Spleen (tissue), 11 donors: ENCODE data around the gene GUCD1. TPM values are rescaled to one million over a fixed set of nuclear protein-coding genes. Genes with fewer than 3 reads are reported as not detected.
A peak's percentile ranks its signal among the peaks of the same experiment; 100 is the strongest.

Source experiments
- DNase-seq: peaks from one replicate; pipeline ENCODE4 v3.0.0-alpha.2; 2020
- H3K27ac ChIP-seq, 8 donors: fragments of 200-600 bp; sonication (generic) in 7 of 8; 1 replicate in 4 of 8; 2 replicates in 4 of 8; pipeline versions ENCODE4 v1.5.0 to v1.8.0; 2016 to 2021; ENCODE audit warnings: inconsistent platforms in 4 of 8, mild to moderate bottlenecking in 4 of 8, moderate library complexity in 1 of 8
- H3K27me3 ChIP-seq, 7 donors: fragments of 200-600 bp; sonication (generic) in 6 of 7; replicated peaks in 1 of 7; 1 replicate in 4 of 7; 2 replicates in 3 of 7; pipeline versions ENCODE4 v1.5.0 to v1.8.0; 2016 to 2021; ENCODE audit warnings: inconsistent platforms in 3 of 7, mild to moderate bottlenecking in 1 of 7
- H3K36me3 ChIP-seq, 6 donors: fragments of 200-600 bp; sonication (generic) in 5 of 6; 1 replicate in 4 of 6; 2 replicates in 2 of 6; pipeline versions ENCODE4 v1.5.0 to v1.8.0; 2016 to 2021; ENCODE audit warnings: inconsistent platforms in 2 of 6
- H3K4me1 ChIP-seq, 6 donors: fragments of 200-600 bp; sonication (generic) in 5 of 6; 1 replicate in 3 of 6; 2 replicates in 3 of 6; pipeline versions ENCODE4 v1.5.0 to v1.8.0; 2016 to 2021; ENCODE audit warnings: inconsistent platforms in 3 of 6
- H3K4me3 ChIP-seq, 8 donors: fragments of 200-600 bp; sonication (generic) in 7 of 8; 1 replicate in 4 of 8; 2 replicates in 4 of 8; pipeline versions ENCODE4 v1.5.0 to v1.8.0; 2016 to 2021; ENCODE audit warnings: inconsistent platforms in 4 of 8, mild to moderate bottlenecking in 4 of 8, moderate library complexity in 2 of 8
- H3K9me3 ChIP-seq, 8 donors: fragments of 200-600 bp; sonication (generic) in 7 of 8; 1 replicate in 4 of 8; 2 replicates in 4 of 8; pipeline versions ENCODE4 v1.5.0 to v1.8.0; 2016 to 2021; ENCODE audit warnings: inconsistent platforms in 4 of 8
- POLR2A ChIP-seq, 3 donors: fragments of 450-650 bp; IDR thresholded peaks; one replicate each; pipeline ENCODE4 v1.5.1; 2017; ENCODE audit warnings: antibody characterized with exemption in 3 of 3, mild to moderate bottlenecking in 1 of 3
- POLR2AphosphoS5 ChIP-seq, 3 donors: sonication (generic); formaldehyde crosslinking; IDR thresholded peaks; one replicate each; pipeline ENCODE4 v1.5.1; 2017; ENCODE audit warnings: antibody characterized with exemption in 3 of 3
- WGBS, 5 donors: extraction: QIAGEN DNeasy Blood & Tissue Kit in 3 of 5; methylation state at CpG; one replicate each; pipeline versions ENCODE4 v1.1.5 to v1.1.7; 2013 to 2018; 5-methylcytosine and 5-hydroxymethylcytosine counted together
- intact Hi-C: fragments of 100-400 bp; cut with DNase I; formaldehyde crosslinking; loops from one replicate; pipeline ENCODE4 v1.15.0; 2023; ENCODE audit warnings: low total_unique reads
- polyA plus RNA-seq, 3 donors: library from polyadenylated mRNA; stranded (reverse); fragments of 200-250 nt; gene quantifications; one replicate each; pipeline ENCODE4 v1.2.1, GENCODE V29; 2013
- total RNA-seq, 7 donors: library from RNA; depleted of rRNA in 3 of 7; stranded (reverse); fragments of >200 nt in 3 of 7; fragmentation: NEBNext Ultra II Directional in 4 of 7; extraction: Animal tissue kit (Norgen Biotek cat#: 25700) in 4 of 7; gene quantifications; one replicate each; pipeline versions ENCODE4 v1.1.0 to v1.2.1, GENCODE V29; 2016 to 2021
- TF ChIP-seq, protein P1 (sequence below), 11 experiments: fragments of 200-600 bp in 7 of 11; fragments of 450-650 bp in 4 of 11; sonication (generic) in 4 of 11; IDR thresholded peaks in 8 of 11; conservative IDR thresholded peaks in 3 of 11; 1 replicate in 7 of 11; 2 replicates in 4 of 11; pipeline versions ENCODE4 v1.4.0 to v1.8.0; 2016 to 2021; ENCODE audit warnings: antibody characterized with exemption in 11 of 11, inconsistent platforms in 4 of 11, mild to moderate bottlenecking in 1 of 11
- donor health status: healthy with polysubstance abuse.
- donor health status: DM: no; HTN: no; CAD: no; lungs with moderate emphysema.
- donor health status: DM: no; HTN: no; CAD: no.
- donor health status: Bipolar disorder and iron deficiency.
- donor health status: healthy.
- donor health status: DM: no; HTN: no; CAD: no.
- donor health status: DM: yes; HTN: yes; CAD: no.

Gene GUCD1
- total and polyA plus RNA-seq, 10 donors: 82.6 to 162 (median 106) TPM

DNA sequence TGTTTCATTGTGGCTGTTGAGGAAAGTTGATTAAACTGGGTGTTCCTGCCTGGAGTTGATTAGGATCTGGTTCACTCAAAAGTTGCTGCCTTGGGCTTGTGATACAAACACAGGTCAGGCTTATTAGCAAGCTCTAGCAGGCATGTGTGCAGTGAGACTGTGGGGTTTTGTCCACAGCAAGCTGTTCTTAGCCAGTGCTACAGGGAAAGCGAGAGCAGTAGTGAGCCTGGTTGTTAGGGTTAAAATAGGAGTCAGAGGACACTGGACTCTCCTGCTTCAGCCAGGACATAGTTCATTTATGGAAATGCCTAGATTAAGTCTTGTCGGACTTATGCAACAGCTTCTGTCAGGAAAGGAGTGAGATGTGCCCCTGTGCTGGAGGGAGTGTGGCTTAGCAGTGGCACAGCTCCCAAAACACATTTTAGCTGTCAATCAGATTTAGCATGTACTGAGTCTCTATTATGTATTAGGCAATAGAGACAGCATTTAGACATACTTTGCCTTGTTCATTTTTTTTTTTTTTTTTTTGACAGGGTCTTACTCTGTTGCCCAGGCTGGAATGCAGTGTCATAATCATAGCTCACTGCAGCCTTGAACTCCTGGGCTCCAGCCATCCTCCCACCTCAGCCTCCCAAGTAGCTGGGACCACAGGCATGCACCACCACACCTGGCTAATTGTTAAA, 9.6 kb upstream of the GUCD1 start:
- DNase-seq: peak; percentile 14
- H3K36me3 ChIP-seq: peaks cover 0 to 100% (median 48%) of the 10 kb centered on the region in 6 donors
- WGBS, 5 donors: 68 to 79% (median 75%) methylated on average over 2 of the region's 2 CpGs

DNA sequence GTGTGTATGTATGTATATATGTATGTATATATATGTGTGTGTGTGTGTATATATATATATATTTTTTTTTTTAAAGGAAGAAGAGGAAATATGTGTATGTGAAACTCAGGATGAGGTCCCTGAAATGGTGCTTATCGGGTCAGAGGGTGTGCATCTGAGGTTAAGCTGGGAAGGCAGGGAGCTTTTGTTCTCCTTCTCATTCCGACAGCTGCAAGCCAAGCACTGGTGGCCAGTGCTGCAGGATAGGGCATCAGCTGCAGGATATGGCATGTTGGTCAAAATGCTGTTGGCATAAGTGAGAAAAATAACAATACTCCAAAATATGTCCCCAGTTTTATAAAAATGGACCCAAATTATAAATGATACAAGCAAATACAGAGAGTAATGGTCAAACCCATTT, 8.3 kb upstream of the GUCD1 start:
- H3K4me1 ChIP-seq: peaks cover 34 to 99% (median 68%) of the 10 kb centered on the region in 6 donors
- intact Hi-C loops: no loop called here
- H3K27me3 ChIP-seq: no peaks in the 10 kb centered on the region
- TF ChIP-seq, protein P1, sequence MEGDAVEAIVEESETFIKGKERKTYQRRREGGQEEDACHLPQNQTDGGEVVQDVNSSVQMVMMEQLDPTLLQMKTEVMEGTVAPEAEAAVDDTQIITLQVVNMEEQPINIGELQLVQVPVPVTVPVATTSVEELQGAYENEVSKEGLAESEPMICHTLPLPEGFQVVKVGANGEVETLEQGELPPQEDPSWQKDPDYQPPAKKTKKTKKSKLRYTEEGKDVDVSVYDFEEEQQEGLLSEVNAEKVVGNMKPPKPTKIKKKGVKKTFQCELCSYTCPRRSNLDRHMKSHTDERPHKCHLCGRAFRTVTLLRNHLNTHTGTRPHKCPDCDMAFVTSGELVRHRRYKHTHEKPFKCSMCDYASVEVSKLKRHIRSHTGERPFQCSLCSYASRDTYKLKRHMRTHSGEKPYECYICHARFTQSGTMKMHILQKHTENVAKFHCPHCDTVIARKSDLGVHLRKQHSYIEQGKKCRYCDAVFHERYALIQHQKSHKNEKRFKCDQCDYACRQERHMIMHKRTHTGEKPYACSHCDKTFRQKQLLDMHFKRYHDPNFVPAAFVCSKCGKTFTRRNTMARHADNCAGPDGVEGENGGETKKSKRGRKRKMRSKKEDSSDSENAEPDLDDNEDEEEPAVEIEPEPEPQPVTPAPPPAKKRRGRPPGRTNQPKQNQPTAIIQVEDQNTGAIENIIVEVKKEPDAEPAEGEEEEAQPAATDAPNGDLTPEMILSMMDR (IDR thresholded peaks at IDR 0.05 in 8 of 11, conservative IDR thresholded peaks at IDR 0.05 in 3 of 11): no peak
- TF ChIP-seq POLR2AphosphoS5 (IDR thresholded peaks at IDR 0.05) (no peak), POLR2A (IDR thresholded peaks at IDR 0.05) (no peak)
- no peak overlapping the region for H3K4me3 ChIP-seq
- peak; percentile 5 for DNase-seq
- peaks cover 0 to 100% (median 47%) of the 10 kb centered on the region in 6 donors for H3K36me3 ChIP-seq
- H3K9me3 ChIP-seq: no peaks in the 10 kb centered on the region
- H3K27ac ChIP-seq: no peak overlapping the region
- WGBS, 5 donors: 83 to 100% (median 85%) methylated on average over 2 of the region's 2 CpGs

More for the DNA sequence above, 9.6 kb upstream of the GUCD1 start:
- H3K27ac ChIP-seq: peak overlapping the region in 6 of 8 donors; percentile 21 to 54 (median 44)
- H3K9me3 ChIP-seq: no peaks in the 10 kb centered on the region
- H3K4me1 ChIP-seq: peaks cover 24 to 86% (median 56%) of the 10 kb centered on the region in 6 donors
- TF ChIP-seq POLR2A (IDR thresholded peaks at IDR 0.05): no peak
- TF ChIP-seq POLR2AphosphoS5 (IDR thresholded peaks at IDR 0.05): peak in 1 of 3 donors; percentile 60
- TF ChIP-seq, protein P1 (IDR thresholded peaks at IDR 0.05 in 8 of 11, conservative IDR thresholded peaks at IDR 0.05 in 3 of 11): no peak
- H3K27me3 ChIP-seq: no peaks in the 10 kb centered on the region
- intact Hi-C loops: no loop called here
- H3K4me3 ChIP-seq: no peak overlapping the region

DNA sequence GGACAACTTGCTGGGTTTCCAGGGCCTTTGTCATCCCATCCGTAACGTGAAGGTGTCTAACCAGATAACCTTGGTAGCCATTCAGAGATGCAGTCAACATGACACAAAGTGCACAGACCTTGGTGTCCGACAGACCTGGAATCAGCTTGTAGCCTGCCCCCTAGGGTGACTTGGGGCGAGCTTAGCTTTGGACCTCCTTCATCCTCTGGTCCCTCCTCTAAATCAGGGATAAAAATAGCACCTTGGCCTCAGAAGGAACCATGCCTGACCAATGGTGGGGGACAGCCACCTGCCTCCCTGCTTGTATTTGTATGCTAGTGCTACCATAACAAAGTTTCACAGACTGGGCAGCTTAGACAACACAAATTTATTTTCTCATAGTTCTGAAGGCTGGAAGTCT, 4.5 kb upstream of the GUCD1 start:
- DNase-seq: peak; percentile 39
- peaks cover 0 to 74% (median 46%) of the 10 kb centered on the region in 6 donors for H3K36me3 ChIP-seq
- intact Hi-C loops: no loop called here
- H3K27ac ChIP-seq: peak overlapping the region in 2 of 8 donors; percentile 3 to 19
- H3K27me3 ChIP-seq: no peaks in the 10 kb centered on the region
- no peaks in the 10 kb centered on the region for H3K9me3 ChIP-seq
- WGBS, 5 donors: 55 to 75% (median 72%) methylated on average over 4 of the region's 4 CpGs
- TF ChIP-seq POLR2A (IDR thresholded peaks at IDR 0.05): no peak
- no peak for TF ChIP-seq POLR2AphosphoS5 (IDR thresholded peaks at IDR 0.05)
- TF ChIP-seq, protein P1 (IDR thresholded peaks at IDR 0.05 in 8 of 11, conservative IDR thresholded peaks at IDR 0.05 in 3 of 11): no peak
- no peak overlapping the region for H3K4me3 ChIP-seq
- peaks cover 40 to 84% (median 66%) of the 10 kb centered on the region in 6 donors for H3K4me1 ChIP-seq
